GDM1 (cell line): ENCODE data around the gene IL1F10.

ENCODE experiments used
- DNase-seq: peaks from one replicate; lab custom pipeline; 2025; lab: John Stamatoyannopoulos, UW

Gene IL1F10, protein sequence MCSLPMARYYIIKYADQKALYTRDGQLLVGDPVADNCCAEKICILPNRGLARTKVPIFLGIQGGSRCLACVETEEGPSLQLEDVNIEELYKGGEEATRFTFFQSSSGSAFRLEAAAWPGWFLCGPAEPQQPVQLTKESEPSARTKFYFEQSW

GRCh38 chr2:113067681-113068080 lies at the start of gene IL1F10:
TSS of gene IL1F10 (plus strand) at chr2:113067970. CDS start at chr2:113072739, 4,769 bp downstream.
- DNase-seq, result no peak

DNA sequence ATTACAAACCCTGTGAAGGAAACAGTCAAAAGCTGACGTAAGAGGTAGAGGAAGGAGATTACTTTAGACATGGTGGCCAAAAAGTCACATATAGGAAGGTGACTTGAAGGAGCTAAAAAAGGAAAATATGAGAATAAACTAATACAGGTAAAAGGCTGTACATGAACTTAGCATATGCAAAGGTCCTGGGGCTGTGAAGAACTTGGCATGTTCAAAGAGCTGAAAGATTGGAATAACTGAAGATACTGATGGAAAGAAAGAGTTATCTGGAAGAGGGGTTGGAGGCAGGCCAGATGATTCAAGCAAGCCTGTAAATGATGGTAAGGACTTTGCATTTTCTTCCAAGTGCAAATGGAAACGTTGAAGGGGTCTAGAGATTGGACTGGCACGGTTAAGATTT lies 49.3 kb upstream of the IL1F10 start:
- DNase-seq, result no peak

GRCh38 chr2:113021312-113021711 lies 46.5 kb upstream of the IL1F10 start:
- DNase-seq, result no peak

GRCh38 chr2:113024764-113025163 lies 43.0 kb upstream of the IL1F10 start:
- no peak for DNase-seq

DNA sequence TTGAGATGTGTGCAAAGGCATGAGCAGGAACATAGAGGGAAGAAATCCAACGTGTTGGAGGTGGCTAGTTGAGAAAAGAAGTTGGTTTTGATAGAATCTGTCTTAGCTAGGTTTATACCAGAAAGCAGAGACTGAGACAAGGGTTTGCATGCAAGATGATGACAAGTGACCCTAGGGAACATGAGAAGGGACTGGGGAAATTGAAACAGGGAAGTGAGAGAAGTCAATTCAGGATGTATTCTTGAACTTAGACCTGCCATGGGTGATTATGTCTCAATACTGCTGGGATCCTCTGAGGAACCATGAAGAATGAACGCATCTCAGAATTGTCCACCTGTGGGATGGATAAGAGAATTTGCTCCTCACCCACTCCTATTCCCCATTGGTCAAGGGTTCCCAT lies 42.0 kb upstream of the IL1F10 start:
- DNase-seq, result no peak

- no peak for DNase-seq
Measured at GRCh38 chr2:113027691-113028090, 40.1 kb upstream of the IL1F10 start.

DNA sequence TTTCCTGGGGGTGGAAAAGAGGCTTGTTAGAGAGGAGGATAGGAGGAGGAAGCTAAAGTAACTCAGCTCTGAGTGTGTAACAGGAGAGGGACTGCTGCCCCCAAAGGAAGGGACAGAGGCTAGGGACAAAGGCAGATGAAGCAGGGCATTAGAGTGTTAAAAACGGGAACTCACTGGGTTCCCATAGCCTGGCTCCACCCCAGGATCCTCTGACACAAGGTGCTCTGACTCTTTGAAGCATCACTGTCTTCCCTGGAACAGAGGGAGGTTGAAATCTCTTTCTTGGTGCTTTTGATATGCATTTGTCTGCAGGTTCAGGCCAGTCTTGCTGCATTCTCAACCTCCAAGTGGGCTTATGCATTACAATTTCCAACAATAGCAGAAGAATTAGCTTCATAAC lies 39.7 kb upstream of the IL1F10 start:
- no peak for DNase-seq

GRCh38 chr2:113032737-113033136 lies 35.0 kb upstream of the IL1F10 start:
- no peak for DNase-seq

- DNase-seq, result no peak
Measured at GRCh38 chr2:113034016-113034415, 33.8 kb upstream of the IL1F10 start.

GRCh38 chr2:113036763-113037162 lies 31.0 kb upstream of the IL1F10 start:
- DNase-seq, result no peak

- no peak for DNase-seq
Measured at GRCh38 chr2:113038291-113038690, 29.5 kb upstream of the IL1F10 start.

- no peak for DNase-seq
Measured at GRCh38 chr2:113039158-113039557, 28.6 kb upstream of the IL1F10 start.

- DNase-seq, result no peak
Measured at GRCh38 chr2:113039719-113040118, 28.1 kb upstream of the IL1F10 start.

DNA sequence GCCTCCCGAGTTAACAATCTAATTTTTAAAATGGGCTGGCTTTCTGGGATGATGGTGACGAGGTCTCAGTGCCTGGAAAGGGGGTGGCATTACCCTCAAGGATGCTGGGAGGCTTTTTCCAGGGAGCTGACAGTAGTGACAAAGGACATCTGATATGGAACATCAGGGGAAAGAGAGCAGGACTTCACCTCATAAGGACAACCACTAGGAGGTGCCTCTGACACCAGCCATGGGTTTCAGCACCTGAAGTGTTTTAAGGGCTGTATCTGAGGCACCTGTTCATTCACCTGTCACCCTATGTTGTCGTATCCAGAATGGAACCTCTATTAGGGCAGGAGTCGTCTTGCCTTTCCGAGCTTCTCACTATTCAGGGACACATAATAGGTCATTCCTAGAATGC lies 25.9 kb upstream of the IL1F10 start:
- no peak for DNase-seq

- DNase-seq, result no peak
Measured at GRCh38 chr2:113046465-113046864, 21.3 kb upstream of the IL1F10 start.

DNA sequence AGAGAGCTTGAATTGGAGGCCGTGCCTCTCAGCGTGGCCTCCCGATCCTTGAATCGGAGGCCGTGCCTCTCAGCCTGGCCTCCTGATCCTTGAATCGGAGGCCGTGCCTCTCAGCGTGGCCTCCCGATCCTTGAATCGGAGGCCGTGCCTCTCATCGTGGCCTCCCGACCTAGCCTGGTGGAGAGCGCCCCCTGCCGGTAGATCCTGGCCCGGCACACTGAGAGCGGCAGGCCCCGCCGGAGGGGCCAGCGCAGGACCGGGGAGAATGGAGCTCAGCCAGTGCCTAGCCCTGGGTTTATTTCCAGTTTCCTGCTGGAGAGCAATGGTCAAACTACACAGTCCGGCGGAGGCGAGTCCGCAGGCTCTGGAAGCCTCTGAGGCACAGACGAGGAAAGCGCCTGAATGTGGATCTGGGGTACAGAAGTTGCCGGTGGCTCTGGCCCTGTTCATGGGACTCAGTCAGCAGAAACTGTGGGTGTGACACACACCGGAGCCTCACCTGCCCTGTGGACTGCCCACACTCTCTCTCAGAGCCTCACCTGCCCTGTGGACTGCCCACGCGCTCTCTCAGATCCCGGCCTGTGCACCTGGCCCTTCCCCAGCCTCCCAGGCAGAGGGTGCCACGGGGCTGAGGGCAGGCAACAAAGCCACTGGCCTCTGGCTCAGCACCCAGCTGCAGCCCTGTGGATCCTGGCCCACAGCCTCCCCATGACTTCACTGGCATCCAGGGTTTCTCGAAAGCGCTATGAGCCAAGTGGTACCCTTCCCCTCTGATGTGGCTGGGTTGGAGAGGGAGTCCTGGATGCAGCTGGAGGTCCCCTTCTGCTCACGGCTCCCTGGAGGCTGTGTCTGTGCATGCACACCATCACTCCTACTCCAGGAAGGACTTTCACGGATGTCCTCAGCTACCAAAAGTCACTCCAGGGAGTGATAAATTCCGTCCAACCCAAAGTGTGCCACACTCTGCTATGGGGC lies 16.6 kb upstream of the IL1F10 start:
- no peak for DNase-seq

- no peak for DNase-seq
Measured at GRCh38 chr2:113052396-113052917, 15.3 kb upstream of the IL1F10 start, which contains the start of gene IL36B. TSS of gene IL36B (minus strand) at chr2:113052867.

DNA sequence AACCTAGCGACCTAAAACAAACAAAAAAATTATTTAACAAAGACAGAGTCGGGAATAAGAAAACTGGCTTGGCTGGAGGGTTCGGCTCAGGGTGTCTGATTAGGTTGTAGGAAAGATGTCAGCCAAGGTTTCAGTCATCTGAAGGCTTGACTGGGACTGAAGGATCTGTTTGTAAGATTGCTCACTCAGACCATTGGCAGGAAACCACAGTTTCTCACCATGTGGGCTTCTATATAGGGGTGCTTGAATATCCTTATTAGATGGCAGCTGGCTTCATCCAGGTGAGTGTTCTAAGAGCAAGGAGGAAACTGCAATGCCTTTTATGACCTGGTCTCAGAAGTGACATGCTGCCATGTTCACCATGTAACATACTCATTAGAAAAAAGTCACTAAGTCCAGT lies 14.1 kb upstream of the IL1F10 start:
- no peak for DNase-seq

GRCh38 chr2:113054066-113054465 lies 13.7 kb upstream of the IL1F10 start:
- DNase-seq, result no peak

DNA sequence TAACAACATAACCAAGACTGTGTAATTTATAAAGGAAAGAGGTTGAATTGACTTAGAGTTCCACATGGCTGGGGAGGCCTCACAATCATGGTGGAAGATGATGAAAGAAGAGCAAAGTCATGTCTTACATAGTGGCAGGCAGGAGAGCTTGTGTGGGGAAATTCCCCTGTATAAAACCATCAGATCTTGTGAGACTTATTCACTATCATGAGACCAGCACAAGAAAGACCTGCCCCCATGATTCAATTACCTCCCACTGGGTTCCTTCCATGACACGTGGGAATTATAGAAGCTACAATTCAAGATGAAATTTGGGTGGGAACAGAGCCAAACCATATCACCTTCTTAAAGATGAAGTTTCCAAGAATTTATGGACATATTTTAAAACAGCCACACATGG lies 11.2 kb upstream of the IL1F10 start:
- no peak for DNase-seq

DNA sequence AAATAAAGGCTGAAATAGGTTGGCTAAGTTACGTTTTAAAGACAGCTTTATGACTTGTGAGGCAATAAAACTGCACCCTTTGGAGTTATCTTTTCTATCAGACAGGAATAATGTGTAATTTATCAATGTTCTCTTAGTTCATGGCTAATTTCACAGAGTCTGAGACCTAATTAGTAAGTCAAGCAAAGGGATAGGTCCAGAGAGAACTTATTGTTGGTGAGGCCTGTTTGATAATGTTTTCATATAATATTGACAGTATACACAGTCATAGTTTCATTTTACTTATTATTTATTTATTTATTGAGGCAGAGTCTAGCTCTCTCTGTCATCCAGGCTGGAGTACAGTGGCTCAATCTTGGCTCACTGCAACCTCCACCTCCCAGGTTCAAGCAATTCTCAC lies 10.7 kb upstream of the IL1F10 start:
- DNase-seq, result no peak

GRCh38 chr2:113058411-113058994 lies 9.3 kb upstream of the IL1F10 start:
- DNase-seq, result no peak
